Omental fat pad (tissue), 4 donors: ENCODE results near the gene TBC1D32. TPM values are rescaled to one million over a fixed set of nuclear protein-coding genes. Genes with fewer than 3 reads are reported as not detected.

ENCODE experiments used
- ATAC-seq: fragments of 150-250 bp; one replicate; pipeline ENCODE4 v1.9.1; 2016; ENCODE audit warnings: mild to moderate bottlenecking, moderate library complexity; ENCODE audit not compliant: low FRiP score
- DNase-seq: peaks from one replicate; pipeline ENCODE4 v3.0.0-alpha.2; 2019; ENCODE audit warnings: low spot score
- total RNA-seq, 4 donors: library from RNA; depleted of rRNA; stranded (reverse); fragments of >200 nt; gene quantifications; one replicate each; pipeline ENCODE4 v1.1.0, GENCODE V29; 2016
- TF ChIP-seq, protein P1 (sequence below), 3 donors: fragments of 450-650 bp; IDR thresholded peaks; one replicate each; pipeline ENCODE4 v1.5.1; 2016 to 2017; ENCODE audit warnings: antibody characterized with exemption in 3 of 3, mild to moderate bottlenecking in 3 of 3, moderate library complexity in 2 of 3

The TBC1D32 gene
- total RNA-seq, 4 donors from 2014 or later, result 4.6 to 11.4 (median 7.4) TPM

DNA sequence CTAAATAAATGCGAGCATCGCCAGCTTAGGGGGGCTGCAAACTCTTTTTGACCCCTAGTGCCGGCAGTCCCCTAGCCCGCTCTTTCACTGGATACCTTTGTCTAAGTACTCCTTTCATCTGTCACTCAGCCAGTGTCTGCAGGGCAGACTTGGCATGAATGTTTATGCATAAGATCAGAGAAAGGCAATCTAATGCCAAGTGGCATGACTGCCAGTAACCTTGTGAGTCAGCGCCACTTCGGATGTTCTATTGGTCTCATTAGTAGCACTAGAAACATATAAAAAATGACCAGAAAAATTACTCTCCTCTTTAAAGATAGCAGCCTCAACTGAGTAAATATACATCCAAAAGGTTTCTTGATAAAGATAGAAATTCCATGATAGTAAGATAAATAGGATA is 192.2 kb downstream of the TBC1D32 start:
- no peak for ATAC-seq
- no peak for DNase-seq
- TF ChIP-seq, protein P1, sequence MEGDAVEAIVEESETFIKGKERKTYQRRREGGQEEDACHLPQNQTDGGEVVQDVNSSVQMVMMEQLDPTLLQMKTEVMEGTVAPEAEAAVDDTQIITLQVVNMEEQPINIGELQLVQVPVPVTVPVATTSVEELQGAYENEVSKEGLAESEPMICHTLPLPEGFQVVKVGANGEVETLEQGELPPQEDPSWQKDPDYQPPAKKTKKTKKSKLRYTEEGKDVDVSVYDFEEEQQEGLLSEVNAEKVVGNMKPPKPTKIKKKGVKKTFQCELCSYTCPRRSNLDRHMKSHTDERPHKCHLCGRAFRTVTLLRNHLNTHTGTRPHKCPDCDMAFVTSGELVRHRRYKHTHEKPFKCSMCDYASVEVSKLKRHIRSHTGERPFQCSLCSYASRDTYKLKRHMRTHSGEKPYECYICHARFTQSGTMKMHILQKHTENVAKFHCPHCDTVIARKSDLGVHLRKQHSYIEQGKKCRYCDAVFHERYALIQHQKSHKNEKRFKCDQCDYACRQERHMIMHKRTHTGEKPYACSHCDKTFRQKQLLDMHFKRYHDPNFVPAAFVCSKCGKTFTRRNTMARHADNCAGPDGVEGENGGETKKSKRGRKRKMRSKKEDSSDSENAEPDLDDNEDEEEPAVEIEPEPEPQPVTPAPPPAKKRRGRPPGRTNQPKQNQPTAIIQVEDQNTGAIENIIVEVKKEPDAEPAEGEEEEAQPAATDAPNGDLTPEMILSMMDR (IDR thresholded peaks at IDR 0.05), result no peak

DNA sequence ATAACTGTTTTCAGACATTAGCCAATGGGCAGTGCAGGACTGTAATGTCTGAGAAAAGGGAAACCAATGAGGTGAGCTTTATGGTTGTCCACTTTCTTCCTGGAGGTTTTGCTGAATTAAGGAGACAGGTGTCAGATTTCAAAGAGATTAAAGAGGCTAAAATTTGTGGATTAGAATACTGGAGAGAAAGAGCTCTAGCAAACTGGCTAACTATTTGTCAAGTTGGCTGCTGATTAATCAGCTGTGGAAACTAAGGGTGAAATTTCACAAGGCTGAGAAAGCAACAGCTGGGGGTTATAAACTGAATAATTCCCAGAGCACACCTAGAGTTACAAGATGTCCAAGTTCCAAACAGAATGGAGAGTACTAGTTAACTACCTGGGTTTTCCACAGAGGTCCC is 198.9 kb downstream of the TBC1D32 start:
- TF ChIP-seq, protein P1 (IDR thresholded peaks at IDR 0.05), result no peak
- ATAC-seq (no peak), DNase-seq (no peak)

DNA sequence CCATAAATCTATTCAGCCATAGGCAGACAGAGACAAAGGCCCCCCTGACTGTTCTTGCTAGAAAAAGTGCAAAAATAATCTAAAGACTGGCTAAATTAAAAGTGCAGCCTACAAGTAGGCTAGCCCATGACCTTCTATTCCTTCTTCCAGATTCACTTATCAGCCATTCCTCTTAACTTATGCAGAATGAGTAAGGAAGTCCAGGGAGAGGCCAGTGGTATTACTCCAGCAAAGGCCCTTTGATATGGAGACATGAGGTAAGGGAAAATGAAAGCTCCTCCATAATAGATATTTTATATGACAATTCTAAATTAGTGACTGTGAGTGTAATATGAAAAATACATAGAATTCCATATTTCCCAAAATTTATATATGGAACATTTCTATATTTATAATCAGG is 199.4 kb downstream of the TBC1D32 start:
- DNase-seq, result no peak
- TF ChIP-seq, protein P1 (IDR thresholded peaks at IDR 0.05), result no peak
- ATAC-seq, result no peak

DNA sequence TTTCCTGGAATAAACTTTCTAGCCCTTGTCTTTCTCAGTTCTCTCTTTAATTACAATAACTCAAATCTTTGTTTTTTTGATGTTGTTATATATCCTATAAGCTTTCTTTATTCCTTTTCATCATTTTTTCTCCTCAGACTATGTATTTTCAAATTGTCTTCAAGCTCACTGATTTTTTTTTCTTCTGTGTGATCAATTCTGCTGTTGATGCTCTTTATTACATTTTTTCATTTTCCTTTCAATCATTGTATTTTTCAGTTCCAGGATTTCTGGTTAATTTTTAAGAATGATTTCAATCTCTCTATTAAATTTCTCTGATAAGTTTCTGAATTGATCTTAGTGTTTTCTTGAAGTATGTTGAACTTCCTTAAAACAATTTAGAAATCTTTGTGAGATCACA is 209.7 kb downstream of the TBC1D32 start:
- DNase-seq, result no peak
- TF ChIP-seq, protein P1 (IDR thresholded peaks at IDR 0.05), result no peak
- no peak for ATAC-seq

DNA sequence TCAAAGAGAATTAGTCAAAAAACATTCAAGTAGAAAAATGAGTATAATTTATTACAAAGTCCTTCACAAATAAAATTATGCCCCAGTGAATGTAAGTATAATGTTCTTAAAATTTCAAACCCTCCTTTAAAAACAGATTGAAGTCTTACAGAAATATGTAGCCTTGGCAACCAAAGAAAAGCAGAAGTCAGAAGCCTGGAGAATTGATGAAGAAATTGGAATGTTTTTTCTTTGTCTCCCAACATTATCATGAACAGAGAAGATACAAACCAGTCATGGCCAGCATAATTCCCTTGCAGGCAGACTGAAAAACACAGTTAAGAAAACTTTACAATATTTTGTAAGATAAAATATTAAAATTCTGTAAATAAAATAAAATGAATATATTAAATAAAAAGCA is 221.9 kb downstream of the TBC1D32 start:
- DNase-seq, result no peak
- TF ChIP-seq, protein P1 (IDR thresholded peaks at IDR 0.05), result no peak
- no peak for ATAC-seq

DNA sequence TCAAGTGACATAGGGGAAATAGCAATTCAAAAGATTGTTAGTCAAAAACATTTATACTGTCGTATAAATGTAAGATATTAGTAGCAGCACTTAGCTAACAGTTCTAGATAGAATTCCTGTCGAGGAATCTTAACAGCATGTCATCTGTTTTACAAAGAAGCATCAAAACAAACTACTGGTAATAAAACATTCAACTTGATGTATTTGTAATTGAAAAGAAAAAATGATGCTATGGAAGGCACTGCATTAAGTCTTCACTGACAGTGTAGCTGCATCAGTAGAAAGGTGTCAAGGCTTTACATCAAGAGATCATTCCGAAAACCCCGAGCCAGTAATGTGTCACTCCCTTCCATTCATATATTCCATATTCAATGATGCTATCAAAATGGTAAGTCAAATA is 223.5 kb downstream of the TBC1D32 start:
- ATAC-seq (no peak), DNase-seq (no peak)
- TF ChIP-seq, protein P1 (IDR thresholded peaks at IDR 0.05), result no peak

DNA sequence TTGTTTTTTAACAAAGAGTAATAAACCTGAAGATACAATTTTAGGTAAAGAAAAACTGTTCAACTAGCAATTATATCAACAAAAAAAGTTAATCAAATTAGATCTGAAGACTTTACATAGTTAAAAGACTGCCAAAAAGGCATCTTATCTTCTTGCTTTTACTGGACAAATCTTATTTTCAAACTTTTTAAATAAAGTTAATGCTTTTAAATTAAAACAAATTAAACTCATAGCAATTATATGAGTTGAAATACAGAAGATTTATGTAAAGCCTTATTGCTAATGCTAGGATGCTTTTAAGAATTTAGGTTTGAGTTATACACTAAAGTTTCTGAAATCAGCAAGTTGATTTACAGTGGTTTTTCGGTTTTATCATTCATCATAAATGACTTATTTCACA is 227.3 kb downstream of the TBC1D32 start:
- ATAC-seq (no peak), DNase-seq (no peak)
- TF ChIP-seq, protein P1 (IDR thresholded peaks at IDR 0.05), result no peak
